NCI-H128 (cell line): Measurements from ENCODE around the gene SMAP2.

Source experiments
- DNase-seq: peaks from one replicate; lab custom pipeline; 2025; ENCODE audit not compliant: unreplicated experiment; lab: John Stamatoyannopoulos, UW

Gene SMAP2

GRCh38 chr1:40389871-40390560 is 16.5 kb downstream of the SMAP2 start:
- no peak for DNase-seq

GRCh38 chr1:40390857-40391256 is 17.3 kb downstream of the SMAP2 start:
- no peak for DNase-seq

- no peak for DNase-seq
These were observed 18.2 kb downstream of the SMAP2 start for GRCh38 chr1:40391688-40392145.

GRCh38 chr1:40392221-40392620 is 18.7 kb downstream of the SMAP2 start:
- DNase-seq, result no peak

GRCh38 chr1:40393173-40393572 is 19.6 kb downstream of the SMAP2 start:
- DNase-seq, result no peak

- no peak for DNase-seq
These were observed 21.1 kb downstream of the SMAP2 start for GRCh38 chr1:40394491-40395172.

GRCh38 chr1:40395190-40396175 is 22.0 kb downstream of the SMAP2 start:
- DNase-seq, result no peak

GRCh38 chr1:40396420-40396819 is 22.9 kb downstream of the SMAP2 start:
- no peak for DNase-seq

- no peak for DNase-seq
These were observed 23.7 kb downstream of the SMAP2 start for GRCh38 chr1:40397258-40397657.

GRCh38 chr1:40399984-40400704 is 26.6 kb downstream of the SMAP2 start:
- no peak for DNase-seq

- no peak for DNase-seq
These were observed 28.1 kb downstream of the SMAP2 start for GRCh38 chr1:40401473-40402201.

GRCh38 chr1:40404670-40405462 is 31.3 kb downstream of the SMAP2 start:
- peak; percentile 29 for DNase-seq

GRCh38 chr1:40405812-40406211 is 32.3 kb downstream of the SMAP2 start:
- DNase-seq, result no peak

- no peak for DNase-seq
These were observed 33.9 kb downstream of the SMAP2 start for GRCh38 chr1:40407453-40407852.

- no peak for DNase-seq
These were observed 35.9 kb downstream of the SMAP2 start for GRCh38 chr1:40409467-40409866.

- DNase-seq, result no peak
These were observed 37.8 kb downstream of the SMAP2 start for GRCh38 chr1:40411294-40411693.

- DNase-seq, result no peak
These were observed 38.3 kb downstream of the SMAP2 start for GRCh38 chr1:40411843-40412242.

GRCh38 chr1:40413527-40414252 is 40.2 kb downstream of the SMAP2 start:
- DNase-seq, result no peak

GRCh38 chr1:40414331-40414730 is 40.8 kb downstream of the SMAP2 start:
- no peak for DNase-seq
